Measurements from ENCODE around the gene MYO16. TPM values are rescaled to one million over a fixed set of nuclear protein-coding genes. Genes with fewer than 3 reads are reported as not detected.

The MYO16 gene
- polyA plus RNA-seq, 1 donor from 2014 or later: 2.5 TPM

GRCh38 chr13:109163037-109163379, 533.6 kb downstream of the MYO16 start:
- Histone ChIP-seq H4K20me1 (ENCODE audit: insufficient read depth) (no peaks in the 10 kb centered on the region), H3K9me2 (ENCODE audit: insufficient read depth, low read length) (no peaks in the 10 kb centered on the region), H3K9me3 (ENCODE audit: low read length) (no peaks in the 10 kb centered on the region), H3K4me3 (ENCODE audit: low read length) (no peak overlapping the region), H3K27ac (ENCODE audit: low read length) (no peak overlapping the region), H3K79me2 (replicated peaks; ENCODE audit: insufficient read depth, low read length) (no peaks in the 10 kb centered on the region), H3K36me3 (ENCODE audit: insufficient read depth, low read length) (no peaks in the 10 kb centered on the region), H3F3A (ENCODE audit: insufficient read depth, low read length, poor library complexity, severe bottlenecking) (no peaks in the 10 kb centered on the region), H3K9ac (ENCODE audit: low read length) (no peak overlapping the region), H2AFZ (ENCODE audit: low read depth, low read length) (no peak overlapping the region), H3K27me3 (ENCODE audit: insufficient read depth, low read depth, low read length) (no peaks in the 10 kb centered on the region), H3K4me2 (ENCODE audit: low read length) (no peak overlapping the region)
- TF ChIP-seq RAD21 (conservative IDR thresholded peaks at IDR 0.05): no peak
- no peak for TF ChIP-seq TAF1 (IDR thresholded peaks at IDR 0.05; ENCODE audit: low read depth)
- TF ChIP-seq EP300 (conservative IDR thresholded peaks at IDR 0.05; ENCODE audit: poor library complexity, severe bottlenecking): no peak
- TF ChIP-seq SMC3 (conservative IDR thresholded peaks at IDR 0.05; ENCODE audit: poor library complexity): no peak
- TF ChIP-seq, protein P1, sequence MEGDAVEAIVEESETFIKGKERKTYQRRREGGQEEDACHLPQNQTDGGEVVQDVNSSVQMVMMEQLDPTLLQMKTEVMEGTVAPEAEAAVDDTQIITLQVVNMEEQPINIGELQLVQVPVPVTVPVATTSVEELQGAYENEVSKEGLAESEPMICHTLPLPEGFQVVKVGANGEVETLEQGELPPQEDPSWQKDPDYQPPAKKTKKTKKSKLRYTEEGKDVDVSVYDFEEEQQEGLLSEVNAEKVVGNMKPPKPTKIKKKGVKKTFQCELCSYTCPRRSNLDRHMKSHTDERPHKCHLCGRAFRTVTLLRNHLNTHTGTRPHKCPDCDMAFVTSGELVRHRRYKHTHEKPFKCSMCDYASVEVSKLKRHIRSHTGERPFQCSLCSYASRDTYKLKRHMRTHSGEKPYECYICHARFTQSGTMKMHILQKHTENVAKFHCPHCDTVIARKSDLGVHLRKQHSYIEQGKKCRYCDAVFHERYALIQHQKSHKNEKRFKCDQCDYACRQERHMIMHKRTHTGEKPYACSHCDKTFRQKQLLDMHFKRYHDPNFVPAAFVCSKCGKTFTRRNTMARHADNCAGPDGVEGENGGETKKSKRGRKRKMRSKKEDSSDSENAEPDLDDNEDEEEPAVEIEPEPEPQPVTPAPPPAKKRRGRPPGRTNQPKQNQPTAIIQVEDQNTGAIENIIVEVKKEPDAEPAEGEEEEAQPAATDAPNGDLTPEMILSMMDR (IDR thresholded peaks at IDR 0.05; ENCODE audit: poor library complexity, severe bottlenecking): no peak
- TF ChIP-seq EZH2 (IDR thresholded peaks at IDR 0.05; ENCODE audit: borderline replicate concordance, insufficient read depth, low read length, poor library complexity, severe bottlenecking): no peak
- no peak for TF ChIP-seq REST (IDR thresholded peaks at IDR 0.05; ENCODE audit: borderline replicate concordance)
- TF ChIP-seq MXI1 (conservative IDR thresholded peaks at IDR 0.05; ENCODE audit: poor library complexity, severe bottlenecking): no peak
- no peak for TF ChIP-seq POLR2AphosphoS5 (IDR thresholded peaks at IDR 0.05)

- H4K20me1 ChIP-seq (ENCODE audit: insufficient read depth): no peaks in the 10 kb centered on the region
- no peak overlapping the region for H2AFZ ChIP-seq (ENCODE audit: low read depth, low read length)
- H3K9me3 ChIP-seq (ENCODE audit: low read length): no peaks in the 10 kb centered on the region
- no peaks in the 10 kb centered on the region for H3K36me3 ChIP-seq (ENCODE audit: insufficient read depth, low read length)
- TF ChIP-seq EP300 (conservative IDR thresholded peaks at IDR 0.05; ENCODE audit: poor library complexity, severe bottlenecking) (no peak), TAF1 (IDR thresholded peaks at IDR 0.05; ENCODE audit: low read depth) (no peak), POLR2AphosphoS5 (IDR thresholded peaks at IDR 0.05) (no peak), MXI1 (conservative IDR thresholded peaks at IDR 0.05; ENCODE audit: poor library complexity, severe bottlenecking) (no peak), RAD21 (conservative IDR thresholded peaks at IDR 0.05) (no peak)
- TF ChIP-seq, protein P1 (IDR thresholded peaks at IDR 0.05; ENCODE audit: poor library complexity, severe bottlenecking): no peak
- H3K9ac ChIP-seq (ENCODE audit: low read length): no peak overlapping the region
- no peaks in the 10 kb centered on the region for H3K79me2 ChIP-seq (replicated peaks; ENCODE audit: insufficient read depth, low read length)
- no peak overlapping the region for H3K4me3 ChIP-seq (ENCODE audit: low read length)
- H3F3A ChIP-seq (ENCODE audit: insufficient read depth, low read length, poor library complexity, severe bottlenecking): no peaks in the 10 kb centered on the region
- no peak overlapping the region for H3K27ac ChIP-seq (ENCODE audit: low read length)
- no peaks in the 10 kb centered on the region for H3K9me2 ChIP-seq (ENCODE audit: insufficient read depth, low read length)
- no peak overlapping the region for H3K4me2 ChIP-seq (ENCODE audit: low read length)
- H3K27me3 ChIP-seq (ENCODE audit: insufficient read depth, low read depth, low read length): no peaks in the 10 kb centered on the region
Observed at GRCh38 chr13:109165417-109165904, 536.0 kb downstream of the MYO16 start.

Data from neural cell (in vitro differentiated cells).